Measurements from ENCODE around the gene CMSS1. TPM values are rescaled to one million over a fixed set of nuclear protein-coding genes. Genes with fewer than 3 reads are reported as not detected.

The CMSS1 gene
- total and polyA plus RNA-seq, 11 donors, result 13.5 to 48.4 (median 34.8) TPM

- Histone ChIP-seq H3K36me3 (peaks cover 0 to 6% (median 0%) of the 10 kb centered on the region in 9 donors), H3K4me3 (peak overlapping the region in 1 of 12 donors; percentile 8), H3K27me3 (no peaks in the 10 kb centered on the region), H3K4me1 (peaks cover 12 to 55% (median 47%) of the 10 kb centered on the region in 12 donors), H3K27ac (peak overlapping the region; percentile 53 to 83 (median 72)), H3K9me3 (no peaks in the 10 kb centered on the region)
- intact Hi-C loops (cut with DNase I), result loop anchor here (2.0 to 10.0 kb wide), 7 partner anchors 162 to 412 kb away; no protein-coding TSS in a partner anchor
- TF ChIP-seq POLR2A (IDR thresholded peaks at IDR 0.05) (no peak), CTCF (IDR thresholded peaks at IDR 0.05) (peak; percentile 59 to 81 (median 72))
- DNase-seq, result no peak
- WGBS, 4 donors, result 38 to 48% (median 40%) methylated on average over 2 of the region's 2 CpGs
- peak; percentile 72 to 80 (median 74) for ATAC-seq
These were observed 25.3 kb downstream of the CMSS1 start for GRCh38 chr3:99842826-99843589.

- peak overlapping the region in 2 of 12 donors; percentile 5 to 8 for H3K4me3 ChIP-seq
- intact Hi-C loops (cut with DNase I), result loop anchor here (2.0 to 10.0 kb wide), 8 partner anchors 161 to 411 kb away; no protein-coding TSS in a partner anchor
- H3K9me3 ChIP-seq, result no peaks in the 10 kb centered on the region
- TF ChIP-seq POLR2A (IDR thresholded peaks at IDR 0.05) (no peak), CTCF (IDR thresholded peaks at IDR 0.05) (no peak)
- ATAC-seq (peak; percentile 43 to 64 (median 54)), DNase-seq (peak in 1 of 5 donors; percentile 28)
- peaks cover 0 to 11% (median 0%) of the 10 kb centered on the region in 9 donors for H3K36me3 ChIP-seq
- H3K4me1 ChIP-seq, result peaks cover 12 to 62% (median 53%) of the 10 kb centered on the region in 12 donors
- H3K27ac ChIP-seq, result peak overlapping the region; percentile 53 to 83 (median 72)
- 43 to 60% (median 51%) methylated on average over 10 of the region's 10 CpGs for WGBS, 4 donors
- no peaks in the 10 kb centered on the region for H3K27me3 ChIP-seq
These were observed 26.1 kb downstream of the CMSS1 start for GRCh38 chr3:99843590-99844258.

GRCh38 chr3:99845331-99845730, 27.7 kb downstream of the CMSS1 start:
- peaks cover 0 to 22% (median 8%) of the 10 kb centered on the region in 9 donors for H3K36me3 ChIP-seq
- WGBS, 4 donors, result 35 to 59% (median 45%) methylated on average over 4 of the region's 4 CpGs
- peaks cover 12 to 65% (median 55%) of the 10 kb centered on the region in 12 donors for H3K4me1 ChIP-seq
- DNase-seq (no peak), ATAC-seq (peak in 1 of 4 donors; percentile 3)
- TF ChIP-seq POLR2A (IDR thresholded peaks at IDR 0.05) (no peak), CTCF (IDR thresholded peaks at IDR 0.05) (no peak)
- H3K9me3 ChIP-seq, result peaks cover 0 to 12% (median 0%) of the 10 kb centered on the region in 12 donors
- H3K27me3 ChIP-seq, result no peaks in the 10 kb centered on the region
- H3K27ac ChIP-seq, result peak overlapping the region in 9 of 12 donors; percentile 8 to 83 (median 74)
- intact Hi-C loops (cut with DNase I), result loop anchor here in 5 of 10 donors (2.0 to 10.0 kb wide), 5 partner anchors 159 to 407 kb away; no protein-coding TSS in a partner anchor
- peak overlapping the region in 1 of 12 donors; percentile 7 for H3K4me3 ChIP-seq

Data from heart left ventricle (tissue), 16 donors.